Activated naive CD4-positive, alpha-beta T cell treated with anti-CD3 and anti-CD28 coated beads for 36 hours (primary cell): Measurements from ENCODE around the gene BEST2. TPM values are rescaled to one million over a fixed set of nuclear protein-coding genes. Genes with fewer than 3 reads are reported as not detected.
"Not testable (repeated sequence)": the region's sequence is repeated elsewhere in the genome, so short reads cannot be mapped to it uniquely, and the experiment has no call there.

Experiments used
- CTCF ChIA-PET: fragments of 350-600 bp; sonication (Branson Sonifier 250); formaldehyde crosslinking; loops from one replicate; lab custom pipeline; 2021; ENCODE audit warnings: antibody characterized with exemption; lab: Charles Lee
- DNase-seq: peaks from one replicate; pipeline ENCODE4 v3.0.0-alpha.2; 2020
- H3K27ac Mint-ChIP-seq: one replicate; pipeline ENCODE4 v1.8.0; 2021; ENCODE audit warnings: mild to moderate bottlenecking, mixed read lengths
- H3K27me3 Mint-ChIP-seq: one replicate; pipeline ENCODE4 v1.8.0; 2021; ENCODE audit warnings: low read depth, mixed read lengths
- H3K36me3 Mint-ChIP-seq: one replicate; pipeline ENCODE4 v1.8.0; 2021; ENCODE audit warnings: low read depth, mixed read lengths
- H3K4me1 Mint-ChIP-seq: one replicate; pipeline ENCODE4 v1.8.0; 2021; ENCODE audit warnings: low read depth, mixed read lengths
- H3K4me3 Mint-ChIP-seq: one replicate; pipeline ENCODE4 v1.8.0; 2021; ENCODE audit warnings: mild to moderate bottlenecking, moderate library complexity, mixed read lengths
- H3K9me3 Mint-ChIP-seq: one replicate; pipeline ENCODE4 v1.8.0; 2021; ENCODE audit warnings: mixed read lengths
- intact Hi-C: fragments of 100-400 bp; cut with micrococcal nuclease; formaldehyde crosslinking; loops from one replicate; pipeline ENCODE4 v1.15.1; 2023
- total RNA-seq, 2 experiments: library from RNA; stranded (reverse); gene quantifications; one replicate each; pipeline ENCODE4 v1.2.3, GENCODE V29; 2021

BEST2 gene
- total RNA-seq, 2 experiments from 2014 or later: not detected

GRCh38 chr19:12796146-12797071 lies 44.8 kb downstream of the BEST2 start:
- no peaks in the 10 kb centered on the region for H3K9me3 Mint-ChIP-seq

DNA sequence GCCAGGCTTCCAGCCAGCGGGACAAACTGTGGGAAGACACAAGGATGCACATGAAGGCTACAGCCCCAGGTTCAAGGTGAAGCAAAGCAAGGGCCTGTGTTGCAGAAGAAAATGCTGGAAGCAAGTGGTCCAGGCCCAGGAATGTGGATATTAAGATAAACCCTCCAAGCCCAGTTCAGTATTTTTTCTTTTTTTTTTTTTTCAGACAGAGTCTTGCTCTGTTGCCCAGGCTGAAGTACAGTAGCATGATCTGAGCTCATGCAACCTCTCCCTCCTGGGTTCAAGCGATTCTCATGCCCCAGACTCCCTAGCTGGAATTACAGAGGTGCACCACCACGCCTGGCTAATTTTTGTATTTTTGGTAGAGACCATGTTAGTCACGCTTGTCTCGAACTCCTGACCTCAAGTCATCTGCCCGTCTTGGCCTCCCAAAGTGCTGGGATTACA lies 45.6 kb downstream of the BEST2 start:
- Mint-ChIP-seq H3K4me3 (no peak overlapping the region), H3K27me3 (no peaks in the 10 kb centered on the region), H3K4me1 (peaks cover 41% of the 10 kb centered on the region), H3K36me3 (peaks cover 20% of the 10 kb centered on the region), H3K9me3 (no peaks in the 10 kb centered on the region), H3K27ac (no peak overlapping the region)
- CTCF ChIA-PET: interaction anchor here (0.9 to 13.8 kb wide), 11 partner anchors 9 to 76 kb away, joined by 3 to 341 read pairs (median 4); partner anchors contain the start of genes HOOK2 and RNASEH2A
- DNase-seq: no peak
- intact Hi-C loops: loop anchor here (2.0 to 5.0 kb wide), 2 partner anchors 35 to 50 kb away; no protein-coding TSS in a partner anchor

More at GRCh38 chr19:12796146-12797071, 44.8 kb downstream of the BEST2 start:
- Mint-ChIP-seq H3K4me1 (peaks cover 40% of the 10 kb centered on the region), H3K4me3 (peak overlapping the region; percentile 67), H3K36me3 (peaks cover 23% of the 10 kb centered on the region), H3K27ac (peak overlapping the region; percentile 74), H3K27me3 (no peaks in the 10 kb centered on the region)
- DNase-seq: peak; percentile 84
- intact Hi-C loops: loop anchor here (1.0 to 5.0 kb wide), 4 partner anchors 19 to 79 kb away; no protein-coding TSS in a partner anchor
- CTCF ChIA-PET: interaction anchor here (0.8 to 13.8 kb wide), 24 partner anchors 9 to 183 kb away, joined by 3 to 341 read pairs (median 4); partner anchors contain the start of genes GET3, HOOK2, RNASEH2A and RTBDN

DNA sequence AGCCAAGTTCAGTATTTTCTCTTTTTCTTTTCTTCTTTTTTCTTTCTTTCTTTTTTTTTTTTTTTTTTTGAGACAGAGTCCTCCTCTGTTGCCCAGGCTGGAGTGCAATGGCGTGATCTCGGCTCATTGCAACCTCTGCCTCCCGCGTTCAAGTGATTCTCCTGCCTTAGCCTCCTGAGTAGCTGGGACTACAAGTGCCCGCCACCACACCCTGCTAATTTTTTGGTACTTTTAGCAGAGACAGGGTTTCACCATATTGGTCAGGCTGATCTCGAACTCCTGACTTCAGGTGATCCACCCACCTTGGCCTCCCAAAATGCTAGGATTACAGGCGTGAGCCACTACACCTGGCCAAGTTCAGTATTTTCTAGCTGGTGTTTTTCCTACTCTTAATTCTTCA lies 46.0 kb downstream of the BEST2 start:
- not testable (repeated sequence) for H3K27me3 Mint-ChIP-seq, H3K4me3 Mint-ChIP-seq, H3K27ac Mint-ChIP-seq, DNase-seq, H3K9me3 Mint-ChIP-seq
- CTCF ChIA-PET: interaction anchor here (0.9 to 13.8 kb wide), 9 partner anchors 21 to 77 kb away, joined by 3 to 341 read pairs (median 3); partner anchors contain the start of gene HOOK2
- peaks cover 46% of the 10 kb centered on the region for H3K4me1 Mint-ChIP-seq
- H3K36me3 Mint-ChIP-seq: peaks cover 17% of the 10 kb centered on the region
- intact Hi-C loops: loop anchor here (2.0 to 5.0 kb wide), 2 partner anchors 35 to 49 kb away; no protein-coding TSS in a partner anchor

DNA sequence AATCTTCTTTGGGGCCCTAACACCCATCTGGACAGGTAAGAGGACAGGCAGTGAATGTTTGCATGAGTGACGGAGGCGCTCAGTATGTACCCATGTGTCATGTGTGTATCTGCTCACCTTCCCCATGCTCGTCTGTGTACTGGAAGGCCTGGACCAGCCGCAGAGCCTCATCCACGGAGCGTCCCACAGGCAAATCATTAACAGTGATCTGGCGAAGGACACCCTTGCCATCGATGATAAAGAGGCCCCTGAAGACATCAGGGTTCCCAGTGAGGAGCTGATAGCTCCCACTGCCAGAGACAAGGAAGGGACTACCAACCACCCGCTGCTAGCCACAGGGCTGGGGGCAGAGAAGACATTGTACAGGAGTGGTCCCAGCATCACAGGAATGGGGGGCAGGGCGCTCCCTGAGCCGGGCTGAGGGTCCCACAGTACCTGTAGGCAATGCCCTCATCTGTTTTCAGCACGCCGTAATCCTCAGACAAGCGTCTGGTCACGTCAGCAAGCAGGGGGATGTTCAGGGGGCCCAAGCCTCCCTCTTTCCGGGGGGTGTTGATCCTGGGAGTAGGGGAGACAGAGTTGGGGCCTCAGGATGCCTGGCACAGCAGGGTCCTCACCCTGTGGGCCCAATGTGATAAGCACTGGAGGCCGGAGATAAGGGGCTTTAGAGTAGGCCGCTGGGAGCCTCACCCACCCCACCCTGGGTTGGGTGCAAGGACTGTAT lies 48.3 kb downstream of the BEST2 start:
- Mint-ChIP-seq H3K4me1 (peaks cover 37% of the 10 kb centered on the region), H3K4me3 (peak overlapping the region; percentile 91), H3K27ac (peak overlapping the region; percentile 36), H3K9me3 (no peaks in the 10 kb centered on the region), H3K36me3 (peaks cover 11% of the 10 kb centered on the region), H3K27me3 (no peaks in the 10 kb centered on the region)
- DNase-seq: no peak
- intact Hi-C loops: loop anchor here (5.0 kb wide), 1 partner anchor 38 kb away; no protein-coding TSS in a partner anchor
- CTCF ChIA-PET: interaction anchor here (0.7 to 13.8 kb wide), 5 partner anchors 24 to 294 kb away, joined by 3 to 341 read pairs (median 6); partner anchors contain the start of gene HOOK2

GRCh38 chr19:12800466-12800770 lies 48.8 kb downstream of the BEST2 start:
- H3K27ac Mint-ChIP-seq: peak overlapping the region; percentile 80
- peak overlapping the region; percentile 91 for H3K4me3 Mint-ChIP-seq
- CTCF ChIA-PET: interaction anchor here (0.6 to 13.8 kb wide), 5 partner anchors 14 to 187 kb away, joined by 3 to 341 read pairs (median 10); partner anchors contain the start of gene HOOK2
- H3K4me1 Mint-ChIP-seq: peaks cover 35% of the 10 kb centered on the region
- no peaks in the 10 kb centered on the region for H3K9me3 Mint-ChIP-seq
- intact Hi-C loops: no loop called here
- H3K36me3 Mint-ChIP-seq: peaks cover 11% of the 10 kb centered on the region
- no peak for DNase-seq
- no peaks in the 10 kb centered on the region for H3K27me3 Mint-ChIP-seq

GRCh38 chr19:12800923-12801465 lies 49.4 kb downstream of the BEST2 start:
- H3K36me3 Mint-ChIP-seq: peaks cover 11% of the 10 kb centered on the region
- peak overlapping the region; percentile 80 for H3K27ac Mint-ChIP-seq
- H3K4me1 Mint-ChIP-seq: peaks cover 31% of the 10 kb centered on the region
- no peaks in the 10 kb centered on the region for H3K9me3 Mint-ChIP-seq
- no peaks in the 10 kb centered on the region for H3K27me3 Mint-ChIP-seq
- intact Hi-C loops: loop anchor here (1.0 kb wide), 1 partner anchor 10 kb away; the partner anchor contains the start of gene JUNB
- peak; percentile 45 for DNase-seq
- H3K4me3 Mint-ChIP-seq: peak overlapping the region; percentile 91
- CTCF ChIA-PET: interaction anchor here (0.6 to 13.8 kb wide), 6 partner anchors 13 to 187 kb away, joined by 3 to 341 read pairs (median 7); partner anchors contain the start of gene HOOK2

DNA sequence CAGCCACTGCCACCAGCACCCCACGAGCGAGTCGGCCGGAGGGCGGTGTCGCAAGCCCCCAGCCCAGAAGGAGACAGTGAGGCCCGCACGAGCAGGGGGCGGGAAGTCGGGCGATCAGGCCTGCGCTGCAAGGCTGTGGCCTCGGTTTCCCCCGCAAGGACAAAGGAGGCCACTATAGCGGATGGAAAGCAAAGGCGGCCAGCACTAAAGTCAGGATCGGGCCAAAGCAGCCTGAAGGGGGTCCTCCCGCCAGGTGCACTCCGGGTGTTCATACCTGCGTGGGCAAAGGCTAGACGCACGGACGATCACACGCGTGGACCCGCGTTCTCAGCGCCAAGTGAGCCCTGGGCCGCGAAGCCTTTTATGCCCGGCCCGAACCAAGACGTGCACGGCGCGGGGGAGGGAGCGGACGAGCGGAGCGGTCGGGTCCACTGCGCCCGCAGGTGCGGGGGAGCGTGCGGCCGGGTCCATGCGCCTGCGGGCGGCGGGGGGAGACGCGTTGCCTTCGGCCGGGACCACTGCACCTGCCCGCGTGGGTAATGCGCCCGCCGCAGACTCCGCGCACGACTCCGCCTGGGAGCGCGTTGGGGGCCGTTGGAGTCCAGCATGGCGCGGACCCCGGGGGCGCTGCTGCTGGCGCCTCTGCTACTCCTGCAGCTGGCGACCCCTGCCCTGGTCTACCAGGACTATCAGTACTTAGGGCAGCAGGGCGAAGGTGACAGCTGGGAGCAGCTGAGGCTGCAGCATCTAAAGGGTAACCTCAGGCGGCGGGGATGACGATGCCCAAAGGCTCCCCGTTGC lies 50.1 kb downstream of the BEST2 start, which contains the start of the genes PRDX2 and THSD8:
Gene PRDX2 (minus strand): TSS at position 335 of the 801 bp plus-strand sequence. CDS start 539 bp downstream, outside the sequence.
Gene THSD8 (plus strand): TSS at position 604 of the 801 bp plus-strand sequence. CDS start 3 bp downstream, at position 607.
- Mint-ChIP-seq H3K27me3 (no peaks in the 10 kb centered on the region), H3K4me3 (peak within 1 kb of the TSS; percentile 91), H3K9me3 (no peaks in the 10 kb centered on the region), H3K4me1 (peaks cover 29% of the 10 kb centered on the region), H3K36me3 (peaks cover 14% of the 10 kb centered on the region), H3K27ac (peak within 1 kb of the TSS; percentile 80)
- intact Hi-C loops: loop anchor here (1.0 kb wide), 1 partner anchor 10 kb away; the partner anchor contains the start of gene JUNB
- DNase-seq: peak; percentile 80
- CTCF ChIA-PET: interaction anchor here (0.6 to 13.8 kb wide), 4 partner anchors 25 to 162 kb away, joined by 3 to 341 read pairs (median 156); partner anchors contain the start of gene HOOK2

GRCh38 chr19:12802267-12803106 lies 50.9 kb downstream of the BEST2 start:
- Mint-ChIP-seq H3K27me3 (no peaks in the 10 kb centered on the region), H3K27ac (no peak overlapping the region)

GRCh38 chr19:12804051-12804450 lies 52.5 kb downstream of the BEST2 start:
- no peak for DNase-seq
- H3K4me3 Mint-ChIP-seq: no peak overlapping the region
- no peak overlapping the region for H3K27ac Mint-ChIP-seq
- intact Hi-C loops: no loop called here
- H3K4me1 Mint-ChIP-seq: peaks cover 38% of the 10 kb centered on the region
- H3K27me3 Mint-ChIP-seq: no peaks in the 10 kb centered on the region
- CTCF ChIA-PET: interaction anchor here (9.9 to 13.8 kb wide), 2 partner anchors 28 to 41 kb away, joined by 303 to 341 read pairs; partner anchors contain the start of gene HOOK2
- H3K36me3 Mint-ChIP-seq: peaks cover 21% of the 10 kb centered on the region
- no peaks in the 10 kb centered on the region for H3K9me3 Mint-ChIP-seq

More at GRCh38 chr19:12802267-12803106, 50.9 kb downstream of the BEST2 start:
- Mint-ChIP-seq H3K9me3 (no peaks in the 10 kb centered on the region), H3K4me1 (peaks cover 36% of the 10 kb centered on the region), H3K4me3 (peak overlapping the region; percentile 91), H3K36me3 (peaks cover 17% of the 10 kb centered on the region)
- DNase-seq: no peak
- intact Hi-C loops: no loop called here
- CTCF ChIA-PET: interaction anchor here (9.9 to 13.8 kb wide), 2 partner anchors 26 to 39 kb away, joined by 303 to 341 read pairs; partner anchors contain the start of gene HOOK2
